Ectodermal cell (in vitro differentiated cells): ENCODE results near the gene MST1R.

Source experiments
- H3K27ac ChIP-seq: 2 replicates; pipeline ENCODE4 v1.7.0; 2013; ENCODE audit warnings: mild to moderate bottlenecking, low read depth, low read length; ENCODE audit not compliant: insufficient read depth, poor library complexity, severe bottlenecking
- H3K27me3 ChIP-seq: 2 replicates; pipeline ENCODE4 v1.7.0; 2013; ENCODE audit warnings: mild to moderate bottlenecking, low read length; ENCODE audit not compliant: insufficient read depth, control insufficient read depth, poor library complexity, severe bottlenecking
- H3K36me3 ChIP-seq: one replicate; pipeline ENCODE4 v1.7.0; 2013; ENCODE audit warnings: low read length; ENCODE audit not compliant: control insufficient read depth, insufficient read depth
- H3K4me1 ChIP-seq: one replicate; pipeline ENCODE4 v1.7.0; 2013; ENCODE audit warnings: low read length; ENCODE audit not compliant: control insufficient read depth, insufficient read depth
- H3K4me3 ChIP-seq: 2 replicates; pipeline ENCODE4 v1.7.0; 2013; ENCODE audit warnings: low read depth, low read length, control low read depth; ENCODE audit not compliant: insufficient read depth
- H3K9me3 ChIP-seq: 2 replicates; pipeline ENCODE4 v1.7.0; 2013; ENCODE audit warnings: mild to moderate bottlenecking, low read length, moderate library complexity; ENCODE audit not compliant: control insufficient read depth
- WGBS, 2 experiments: methylation state at CpG; one replicate each; pipeline ENCODE4 v1.1.7; 2013; ENCODE audit warnings: missing lambda C conversion rate in 2 of 2; 5-methylcytosine and 5-hydroxymethylcytosine counted together

MST1R gene

DNA sequence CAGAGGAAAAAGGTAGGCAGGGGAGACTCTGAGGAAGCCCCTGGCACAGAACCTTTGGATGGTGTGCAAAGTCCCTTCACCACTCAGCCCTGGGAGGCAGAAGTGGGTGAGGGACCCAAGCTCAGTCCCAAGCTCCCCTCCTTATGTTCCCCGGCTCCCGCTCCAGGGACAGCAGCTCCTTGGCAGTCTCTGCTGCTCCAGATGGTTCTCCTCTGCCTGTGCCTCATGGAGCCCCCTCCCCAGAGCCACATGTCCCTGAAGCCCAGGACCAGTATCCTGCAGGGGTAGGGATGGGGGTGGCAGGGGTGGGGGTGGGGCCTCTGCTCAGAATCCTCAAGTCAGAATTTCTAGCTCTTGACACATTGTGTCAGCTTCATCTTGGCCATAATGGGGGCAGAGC lies 26.0 kb downstream of the MST1R start:
- no peaks in the 10 kb centered on the region for H3K27me3 ChIP-seq
- WGBS, 2 experiments = 87 to 98% methylated on average over 2 of the region's 2 CpGs

DNA sequence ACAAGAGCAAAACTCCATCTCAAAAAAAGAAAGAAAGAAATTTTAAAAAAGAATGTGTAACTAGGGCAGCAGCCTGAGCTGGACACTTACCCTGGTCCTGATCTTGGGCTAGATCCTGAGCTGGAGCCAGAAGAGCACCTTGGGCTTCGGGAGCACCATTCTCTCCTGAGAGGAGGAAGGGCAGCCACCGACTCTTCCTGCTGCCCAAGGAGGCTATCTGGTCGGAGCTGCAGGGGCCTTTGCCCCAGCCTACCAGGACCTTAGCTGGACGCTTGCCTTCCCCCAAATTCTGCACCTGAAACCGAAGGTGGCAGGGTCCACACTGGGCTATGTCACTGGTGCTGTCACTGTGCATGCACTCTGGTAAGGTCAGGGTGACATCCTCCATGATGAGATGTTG lies 27.1 kb downstream of the MST1R start:
- WGBS, 2 experiments = 93% methylated on average over 5 of the region's 5 CpGs
- H3K9me3 ChIP-seq = no peaks in the 10 kb centered on the region
- H3K4me1 ChIP-seq = peaks cover 20% of the 10 kb centered on the region
- no peak overlapping the region for H3K4me3 ChIP-seq
- no peak overlapping the region for H3K27ac ChIP-seq
- no peaks in the 10 kb centered on the region for H3K27me3 ChIP-seq
- H3K36me3 ChIP-seq = no peaks in the 10 kb centered on the region

More for the DNA sequence above, 26.0 kb downstream of the MST1R start:
- no peaks in the 10 kb centered on the region for H3K9me3 ChIP-seq
- H3K36me3 ChIP-seq = no peaks in the 10 kb centered on the region
- peaks cover 31% of the 10 kb centered on the region for H3K4me1 ChIP-seq
- no peak overlapping the region for H3K27ac ChIP-seq
- H3K4me3 ChIP-seq = no peak overlapping the region

DNA sequence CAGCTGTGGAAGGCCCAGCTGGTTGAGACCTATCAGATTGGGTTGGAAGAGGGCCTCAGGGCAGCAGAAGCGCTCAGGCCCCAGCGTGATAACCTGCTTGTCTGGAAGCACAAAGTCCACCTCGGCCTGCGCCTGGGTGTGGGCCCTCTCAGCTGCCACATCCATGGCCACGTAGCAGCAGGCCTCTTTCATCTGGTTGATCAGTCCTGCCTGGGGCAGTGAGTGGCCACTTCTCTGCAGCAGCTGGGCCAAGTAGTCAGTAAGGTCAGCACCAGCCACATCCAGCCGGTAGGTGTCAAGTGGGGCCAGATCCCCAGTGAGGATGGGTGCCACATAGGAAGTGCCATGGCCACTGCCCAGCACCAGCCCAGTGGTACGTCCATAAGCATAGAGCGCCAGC lies 30.1 kb downstream of the MST1R start:
- H3K36me3 ChIP-seq = no peaks in the 10 kb centered on the region
- no peak overlapping the region for H3K27ac ChIP-seq
- peaks cover 16% of the 10 kb centered on the region for H3K27me3 ChIP-seq
- WGBS, 2 experiments = 92 to 93% methylated on average over 8 of the region's 8 CpGs
- no peaks in the 10 kb centered on the region for H3K9me3 ChIP-seq
- H3K4me1 ChIP-seq = peaks cover 18% of the 10 kb centered on the region
- no peak overlapping the region for H3K4me3 ChIP-seq

DNA sequence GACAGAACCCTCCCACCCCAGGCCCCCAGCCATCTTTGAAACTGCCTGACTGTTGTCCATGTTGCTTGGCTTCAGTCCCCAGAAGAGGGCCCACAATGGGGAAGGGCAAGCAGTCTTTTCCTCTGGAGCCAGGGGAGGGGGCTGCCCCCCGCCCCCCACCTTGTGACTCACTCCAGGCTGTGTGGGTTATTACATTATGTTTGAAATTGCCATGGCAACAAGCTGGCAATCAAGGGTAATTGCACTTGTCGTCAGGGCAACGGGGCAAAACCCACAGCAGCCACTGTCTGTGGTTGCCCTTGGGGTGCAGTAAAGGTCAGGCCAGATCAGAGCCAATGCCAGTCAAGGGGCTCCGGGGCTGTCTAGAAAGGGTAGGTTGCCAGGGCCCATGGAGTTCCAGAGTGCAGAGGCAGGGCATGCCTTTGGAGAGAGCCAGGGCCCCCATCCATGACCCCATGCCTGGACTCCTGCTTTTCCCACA lies 30.8 kb downstream of the MST1R start:
- H3K27ac ChIP-seq = no peak overlapping the region
- peaks cover 25% of the 10 kb centered on the region for H3K4me1 ChIP-seq
- H3K36me3 ChIP-seq = no peaks in the 10 kb centered on the region
- H3K9me3 ChIP-seq = no peaks in the 10 kb centered on the region
- 89 to 91% methylated on average over 4 of the region's 4 CpGs for WGBS, 2 experiments
- no peak overlapping the region for H3K4me3 ChIP-seq
- peaks cover 16% of the 10 kb centered on the region for H3K27me3 ChIP-seq

DNA sequence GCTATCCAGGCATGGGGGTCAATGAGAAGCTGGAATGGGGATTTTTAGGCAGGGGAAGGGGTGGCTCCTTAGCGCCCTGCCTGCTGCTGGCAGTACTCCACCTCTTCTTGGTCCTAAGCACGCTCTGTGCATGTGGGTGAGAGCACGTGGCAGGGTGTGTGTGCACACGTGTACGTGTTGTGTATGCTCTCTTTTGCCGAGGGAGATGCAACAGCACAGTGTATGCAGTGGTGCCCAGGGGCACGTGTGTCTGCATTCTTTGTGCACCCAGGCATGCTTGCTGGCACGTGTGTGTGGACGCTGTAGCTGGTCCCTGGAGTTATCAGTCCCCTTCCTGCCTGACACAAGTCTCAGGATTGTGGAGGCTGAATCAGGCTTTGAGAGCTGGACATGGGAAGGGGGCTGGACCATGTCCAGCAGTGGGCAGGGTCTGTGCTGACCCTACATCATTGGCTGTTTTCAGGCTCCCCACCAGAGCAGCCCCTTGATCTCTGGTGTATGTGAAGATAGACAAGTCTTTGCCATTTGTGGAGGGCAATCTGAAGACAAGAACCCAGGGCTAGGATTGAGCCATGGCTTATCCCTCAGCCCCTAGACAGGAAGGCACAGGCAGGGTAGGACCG lies 32.0 kb downstream of the MST1R start:
- H3K27me3 ChIP-seq = peaks cover 16% of the 10 kb centered on the region
- H3K4me1 ChIP-seq = peaks cover 32% of the 10 kb centered on the region
- no peak overlapping the region for H3K4me3 ChIP-seq
- WGBS, 2 experiments = 94 to 95% methylated on average over 10 of the region's 10 CpGs
- H3K36me3 ChIP-seq = no peaks in the 10 kb centered on the region
- no peaks in the 10 kb centered on the region for H3K9me3 ChIP-seq
- no peak overlapping the region for H3K27ac ChIP-seq

DNA sequence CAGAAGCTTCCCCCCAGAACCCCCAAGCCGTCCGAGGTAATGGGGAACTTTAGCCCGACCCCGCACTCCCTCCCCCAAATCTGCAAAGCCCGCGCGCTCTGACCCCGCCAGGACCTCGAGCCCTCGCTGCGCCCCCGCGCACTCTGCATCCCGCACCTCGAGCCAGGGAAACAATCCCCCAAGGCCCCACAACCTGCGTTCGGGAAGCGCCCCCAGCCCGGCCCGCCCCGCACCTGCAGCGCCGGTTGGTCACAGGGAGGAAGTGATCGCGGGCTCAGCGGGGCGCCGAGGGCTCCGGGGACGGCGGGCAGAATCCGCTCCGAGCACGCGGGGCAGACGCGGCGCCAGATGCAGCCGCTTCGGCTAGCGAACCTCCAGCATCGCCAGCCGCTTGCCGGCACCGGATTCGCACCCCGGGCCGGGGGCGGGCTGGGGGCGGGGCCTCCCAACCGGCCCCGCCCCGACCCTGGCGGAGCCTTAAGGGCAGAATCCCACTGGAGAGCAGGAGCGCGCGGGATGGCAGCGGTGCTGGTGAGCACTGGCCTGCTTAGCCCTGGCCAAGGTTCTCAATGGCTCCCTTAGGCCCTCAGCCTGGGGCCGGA lies 34.0 kb downstream of the MST1R start, which contains the start of gene CAMKV:
TSS of gene CAMKV (minus strand) at position 382 of the 602 bp plus-strand sequence. CDS start 7,518 bp downstream, outside the sequence.
- Histone ChIP-seq H3K27me3 (peaks cover 16% of the 10 kb centered on the region), H3K4me1 (peaks cover 42% of the 10 kb centered on the region), H3K9me3 (no peaks in the 10 kb centered on the region), H3K4me3 (peak within 1 kb of the TSS; percentile 54), H3K36me3 (no peaks in the 10 kb centered on the region), H3K27ac (no peak within 1 kb of the TSS)
- 0 to 1% methylated on average over 59 of the region's 59 CpGs for WGBS, 2 experiments

DNA sequence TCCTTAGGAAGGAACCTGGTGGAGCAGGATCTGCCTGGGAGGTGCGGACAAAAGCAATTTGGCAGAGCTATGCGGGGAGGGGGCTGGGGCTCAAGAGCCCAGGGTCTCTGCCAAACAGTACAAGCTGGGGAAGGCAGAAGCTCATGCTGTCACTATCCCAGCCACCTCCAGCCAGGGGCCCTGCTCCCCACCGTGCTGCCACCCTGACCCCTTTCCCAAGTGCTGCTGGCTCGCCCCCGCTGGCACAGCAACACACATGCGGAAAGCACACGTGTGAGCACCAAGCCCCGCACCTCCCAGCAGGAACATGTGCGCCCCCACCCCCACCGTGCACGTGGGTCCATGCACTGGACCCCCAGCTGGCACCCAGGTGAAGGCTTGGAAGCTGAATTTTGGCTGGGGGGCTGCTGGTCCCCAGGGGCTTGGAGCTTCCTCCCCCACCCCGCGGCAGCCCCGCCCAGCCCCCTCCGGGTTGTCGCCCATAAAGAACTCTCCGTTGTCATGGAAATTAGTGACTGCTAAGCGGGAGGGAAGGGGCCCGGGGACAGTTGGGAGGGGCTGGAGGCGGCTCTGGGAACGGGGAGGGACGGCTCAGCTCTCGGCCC lies 34.7 kb downstream of the MST1R start:
- WGBS, 2 experiments = 1% methylated on average over 23 of the region's 23 CpGs
- Histone ChIP-seq H3K36me3 (no peaks in the 10 kb centered on the region), H3K9me3 (no peaks in the 10 kb centered on the region), H3K4me3 (peak overlapping the region; percentile 54), H3K27ac (no peak overlapping the region), H3K27me3 (peaks cover 16% of the 10 kb centered on the region), H3K4me1 (peaks cover 44% of the 10 kb centered on the region)

DNA sequence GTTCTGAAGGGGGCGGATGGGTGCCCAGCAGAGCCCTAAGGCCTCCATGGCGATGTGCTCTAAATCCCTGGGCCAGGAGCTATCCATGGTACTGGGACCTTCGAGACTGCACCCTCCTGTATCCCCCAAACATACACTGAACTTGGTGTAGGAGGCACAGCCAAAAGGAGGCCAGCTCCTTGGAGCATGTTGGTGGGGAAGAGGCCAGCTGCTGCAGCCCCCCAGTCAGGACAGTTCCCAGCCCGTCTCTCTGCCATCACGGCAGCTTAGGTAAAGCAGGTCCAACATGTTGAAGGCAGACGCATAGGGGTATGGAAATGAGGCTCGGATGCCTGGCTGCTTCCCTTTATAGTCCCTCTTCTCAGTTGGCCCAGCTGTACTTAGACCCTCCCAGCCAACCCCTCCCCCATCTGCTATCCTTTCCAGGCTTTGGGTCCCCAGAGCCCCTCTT lies 35.8 kb downstream of the MST1R start:
- Histone ChIP-seq H3K36me3 (no peaks in the 10 kb centered on the region), H3K27me3 (peaks cover 16% of the 10 kb centered on the region), H3K27ac (no peak overlapping the region), H3K4me1 (peaks cover 44% of the 10 kb centered on the region), H3K4me3 (no peak overlapping the region), H3K9me3 (no peaks in the 10 kb centered on the region)
- WGBS, 2 experiments = 14 to 22% methylated on average over 7 of the region's 7 CpGs

DNA sequence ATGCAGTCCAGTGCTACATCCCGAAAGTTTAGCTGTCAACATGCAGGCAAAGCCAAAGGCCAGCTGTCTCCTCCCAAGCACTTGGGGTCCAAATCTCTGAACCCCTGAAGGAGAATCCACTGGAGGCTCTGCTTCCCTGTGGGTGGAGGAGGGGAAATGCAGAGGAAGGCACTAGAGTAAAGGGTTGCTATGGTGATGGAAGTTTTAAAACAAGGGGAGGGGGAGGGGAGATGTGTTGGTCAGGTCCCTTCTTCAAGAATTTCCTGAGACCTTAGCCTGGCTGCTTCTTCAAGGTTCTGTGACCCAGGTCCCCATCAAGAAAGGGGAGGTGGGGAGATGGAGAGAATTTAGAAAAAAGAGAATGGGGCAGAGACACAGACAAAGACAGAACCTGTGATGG lies 36.3 kb downstream of the MST1R start:
- WGBS, 2 experiments = 81 to 91% methylated on average over 1 of the region's 1 CpG
- Histone ChIP-seq H3K27me3 (peaks cover 16% of the 10 kb centered on the region), H3K27ac (no peak overlapping the region), H3K4me1 (peaks cover 44% of the 10 kb centered on the region), H3K36me3 (no peaks in the 10 kb centered on the region), H3K4me3 (no peak overlapping the region), H3K9me3 (no peaks in the 10 kb centered on the region)

DNA sequence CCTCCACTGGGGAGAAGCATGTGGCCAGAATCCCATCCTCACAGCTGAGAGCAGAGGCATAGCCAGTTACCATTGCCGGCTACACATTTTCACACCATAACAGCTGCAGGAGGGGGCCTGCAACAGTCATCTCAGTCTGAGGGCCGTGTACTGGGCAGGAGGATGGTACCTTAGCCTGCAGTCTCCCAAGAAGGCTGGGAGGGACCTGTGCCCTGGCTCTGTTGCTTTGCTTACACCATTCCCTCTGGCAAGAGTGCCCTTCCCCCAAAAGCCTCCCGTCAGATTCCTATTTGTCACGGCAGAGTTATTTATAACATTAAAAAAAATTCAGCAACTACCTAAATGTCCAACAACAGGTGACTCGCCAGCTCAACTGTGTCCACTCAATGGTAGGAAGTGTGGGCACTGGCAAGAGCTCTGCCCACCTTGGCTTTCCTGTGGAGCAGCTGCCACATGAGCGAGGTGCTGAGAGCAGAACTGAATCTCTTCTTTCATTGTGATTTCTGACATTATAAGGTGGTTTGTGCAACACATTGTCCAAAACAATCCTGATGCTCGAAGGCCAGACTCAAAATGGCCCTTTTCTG lies 38.4 kb downstream of the MST1R start:
- Histone ChIP-seq H3K27ac (no peak overlapping the region), H3K4me3 (no peak overlapping the region), H3K27me3 (peaks cover 9% of the 10 kb centered on the region), H3K4me1 (peaks cover 44% of the 10 kb centered on the region), H3K9me3 (no peaks in the 10 kb centered on the region), H3K36me3 (no peaks in the 10 kb centered on the region)
- 84 to 90% methylated on average over 7 of the region's 7 CpGs for WGBS, 2 experiments
